Panc1 (cell line): Measurements from ENCODE around the gene SETD1A.

Experiments
- CTCF ChIP-seq: fragments of 450-650 bp; IDR thresholded peaks from 2 replicates; pipeline ENCODE4 v1.5.1; 2017; ENCODE audit warnings: mild to moderate bottlenecking
- POLR2AphosphoS5 ChIP-seq: IDR thresholded peaks from 2 replicates; pipeline ENCODE4 v1.6.1; 2012; ENCODE audit warnings: mild to moderate bottlenecking, low read depth, low read length, moderate library complexity

- TF ChIP-seq POLR2AphosphoS5, result no peak
- TF ChIP-seq CTCF, result no peak
Measured at GRCh38 chr16:30982548-30983288, 25.2 kb downstream of the SETD1A start.
